Karpas-422 (cell line): ENCODE results near the gene OR5C1. TPM values are rescaled to one million over a fixed set of nuclear protein-coding genes. Genes with fewer than 3 reads are reported as not detected.
A peak's percentile ranks its signal among the peaks of the same experiment; 100 is the strongest.
"Not testable (repeated sequence)": the region's sequence is repeated elsewhere in the genome, so short reads cannot be mapped to it uniquely, and the experiment has no call there.

Source experiments
- DNase-seq: peaks from one replicate; pipeline ENCODE4 v3.0.0-alpha.2; 2015
- H2AFZ ChIP-seq: fragments of 200-600 bp; sonication (generic); 2 replicates; pipeline ENCODE4 v1.6.1; 2014; ENCODE audit warnings: antibody characterized with exemption, low read length, mixed read lengths
- H3K27ac ChIP-seq: fragments of 200-600 bp; sonication (generic); 2 replicates; pipeline ENCODE4 v1.5.1; 2014; ENCODE audit warnings: mild to moderate bottlenecking, low read length, moderate library complexity
- H3K27me3 ChIP-seq: fragments of 200-600 bp; sonication (generic); 2 replicates; pipeline ENCODE4 v1.6.1; 2014; ENCODE audit warnings: low read length, mixed read lengths
- H3K36me3 ChIP-seq: fragments of 200-600 bp; sonication (generic); 2 replicates; pipeline ENCODE4 v1.6.1; 2014; ENCODE audit warnings: low read length, mixed read lengths; ENCODE audit not compliant: insufficient read depth
- H3K4me1 ChIP-seq: fragments of 200-600 bp; sonication (generic); 2 replicates; pipeline ENCODE4 v1.6.1; 2014; ENCODE audit warnings: mild to moderate bottlenecking, low read length, mixed read lengths
- H3K4me2 ChIP-seq: fragments of 200-600 bp; sonication (generic); 2 replicates; pipeline ENCODE4 v1.6.1; 2014; ENCODE audit warnings: low read length, low read depth, mild to moderate bottlenecking; ENCODE audit not compliant: poor library complexity, severe bottlenecking
- H3K4me3 ChIP-seq: fragments of 200-600 bp; sonication (generic); 2 replicates; pipeline ENCODE4 v1.5.1; 2014; ENCODE audit warnings: mild to moderate bottlenecking, antibody characterized with exemption, low read length, mixed read lengths
- H3K79me2 ChIP-seq: fragments of 200-600 bp; sonication (generic); 2 replicates; pipeline ENCODE4 v1.6.1; 2014; ENCODE audit warnings: mild to moderate bottlenecking, low read length, mixed read lengths
- H3K9ac ChIP-seq: fragments of 200-600 bp; sonication (generic); 2 replicates; pipeline ENCODE4 v1.6.0; 2014; ENCODE audit warnings: low read length
- H3K9me2 ChIP-seq: fragments of 200-600 bp; sonication (generic), shearing (Covaris generic); replicated peaks from 2 replicates; pipeline ENCODE4 v1.6.0; 2014; ENCODE audit warnings: mild to moderate bottlenecking, low read length, moderate library complexity; ENCODE audit not compliant: insufficient read depth
- H3K9me3 ChIP-seq: fragments of 300-700, 200-600 bp; sonication (generic); 2 replicates; pipeline ENCODE4 v1.6.1; 2014; ENCODE audit warnings: low read length, mixed read lengths
- H4K20me1 ChIP-seq: fragments of 200-600 bp; sonication (generic); 2 replicates; pipeline ENCODE4 v1.6.1; 2014; ENCODE audit warnings: mild to moderate bottlenecking, antibody characterized with exemption, low read length, low read depth; ENCODE audit not compliant: insufficient read depth
- total RNA-seq: library from RNA; depleted of rRNA; stranded (reverse); fragments of >200 nt; shearing (Covaris generic); gene quantifications from 2 replicates; pipeline ENCODE4 v1.2.3, GENCODE V29; 2014; ENCODE audit warnings: low replicate concordance

The OR5C1 gene
- total RNA-seq, 1 experiment from 2014 or later: not detected

- H4K20me1 ChIP-seq: no peaks in the 10 kb centered on the region
- no peaks in the 10 kb centered on the region for H3K36me3 ChIP-seq
- DNase-seq: no peak
- no peaks in the 10 kb centered on the region for H3K9me2 ChIP-seq
- no peak overlapping the region for H2AFZ ChIP-seq
- H3K4me2 ChIP-seq: no peak overlapping the region
- no peaks in the 10 kb centered on the region for H3K27me3 ChIP-seq
- no peak overlapping the region for H3K4me3 ChIP-seq
- no peaks in the 10 kb centered on the region for H3K79me2 ChIP-seq
- H3K4me1 ChIP-seq: no peaks in the 10 kb centered on the region
- H3K9me3 ChIP-seq: no peaks in the 10 kb centered on the region
- H3K9ac ChIP-seq: no peak overlapping the region
- H3K27ac ChIP-seq: no peak overlapping the region
Measured at GRCh38 chr9:122806661-122807060, 17.9 kb downstream of the OR5C1 start.

GRCh38 chr9:122807271-122807900 is 18.7 kb downstream of the OR5C1 start:
- H3K27ac ChIP-seq: no peak overlapping the region
- no peak overlapping the region for H3K4me3 ChIP-seq
- H2AFZ ChIP-seq: no peak overlapping the region
- H3K27me3 ChIP-seq: no peaks in the 10 kb centered on the region
- H3K36me3 ChIP-seq: no peaks in the 10 kb centered on the region
- no peaks in the 10 kb centered on the region for H3K79me2 ChIP-seq
- no peaks in the 10 kb centered on the region for H3K9me2 ChIP-seq
- no peak overlapping the region for H3K4me2 ChIP-seq
- no peak for DNase-seq
- H4K20me1 ChIP-seq: no peaks in the 10 kb centered on the region
- no peaks in the 10 kb centered on the region for H3K4me1 ChIP-seq
- H3K9ac ChIP-seq: no peak overlapping the region
- H3K9me3 ChIP-seq: no peaks in the 10 kb centered on the region

GRCh38 chr9:122808141-122808540 is 19.4 kb downstream of the OR5C1 start:
- no peak overlapping the region for H3K9ac ChIP-seq
- H3K9me3 ChIP-seq: no peaks in the 10 kb centered on the region
- no peaks in the 10 kb centered on the region for H3K9me2 ChIP-seq
- no peaks in the 10 kb centered on the region for H3K4me1 ChIP-seq
- H3K4me3 ChIP-seq: no peak overlapping the region
- no peak for DNase-seq
- no peaks in the 10 kb centered on the region for H3K79me2 ChIP-seq
- no peak overlapping the region for H2AFZ ChIP-seq
- H3K36me3 ChIP-seq: no peaks in the 10 kb centered on the region
- H3K27ac ChIP-seq: no peak overlapping the region
- no peaks in the 10 kb centered on the region for H4K20me1 ChIP-seq
- no peaks in the 10 kb centered on the region for H3K27me3 ChIP-seq
- H3K4me2 ChIP-seq: no peak overlapping the region

- H3K4me1 ChIP-seq, H3K9me3 ChIP-seq, H3K27ac ChIP-seq, H3K36me3 ChIP-seq, H3K4me3 ChIP-seq, H3K9ac ChIP-seq, H3K4me2 ChIP-seq, DNase-seq, H3K9me2 ChIP-seq, H3K79me2 ChIP-seq, H2AFZ ChIP-seq, H4K20me1 ChIP-seq, H3K27me3 ChIP-seq: not testable (repeated sequence)
Measured at GRCh38 chr9:122809261-122809660, 20.5 kb downstream of the OR5C1 start.

- H3K9me3 ChIP-seq: no peaks in the 10 kb centered on the region
- no peak overlapping the region for H2AFZ ChIP-seq
- no peaks in the 10 kb centered on the region for H4K20me1 ChIP-seq
- peaks cover 9% of the 10 kb centered on the region for H3K4me1 ChIP-seq
- peak; percentile 92 for DNase-seq
- H3K27me3 ChIP-seq: no peaks in the 10 kb centered on the region
- no peak overlapping the region for H3K27ac ChIP-seq
- H3K36me3 ChIP-seq: no peaks in the 10 kb centered on the region
- H3K9ac ChIP-seq: no peak overlapping the region
- H3K4me3 ChIP-seq: no peak overlapping the region
- no peaks in the 10 kb centered on the region for H3K79me2 ChIP-seq
- H3K4me2 ChIP-seq: no peak overlapping the region
- no peaks in the 10 kb centered on the region for H3K9me2 ChIP-seq
Measured at GRCh38 chr9:122810306-122810946, 21.7 kb downstream of the OR5C1 start.

- Histone ChIP-seq H3K9me2 (no peaks in the 10 kb centered on the region), H2AFZ (no peak overlapping the region), H3K27me3 (no peaks in the 10 kb centered on the region), H4K20me1 (no peaks in the 10 kb centered on the region), H3K4me1 (peaks cover 12% of the 10 kb centered on the region), H3K36me3 (peaks cover 8% of the 10 kb centered on the region; the same call in 1 of the 2 replicates), H3K27ac (no peak overlapping the region), H3K4me3 (no peak overlapping the region), H3K4me2 (no peak overlapping the region), H3K79me2 (no peaks in the 10 kb centered on the region), H3K9ac (no peak overlapping the region), H3K9me3 (no peaks in the 10 kb centered on the region)
- DNase-seq: no peak
Measured at GRCh38 chr9:122812736-122813135, 24.0 kb downstream of the OR5C1 start.

- H2AFZ ChIP-seq: no peak overlapping the region
- H3K4me2 ChIP-seq: no peak overlapping the region
- H3K27ac ChIP-seq: no peak overlapping the region
- DNase-seq: peak; percentile 76
- no peaks in the 10 kb centered on the region for H3K9me2 ChIP-seq
- peaks cover 14% of the 10 kb centered on the region; the same call in 1 of the 2 replicates for H3K36me3 ChIP-seq
- H3K79me2 ChIP-seq: peaks cover 8% of the 10 kb centered on the region
- H3K4me1 ChIP-seq: peaks cover 12% of the 10 kb centered on the region
- no peaks in the 10 kb centered on the region for H3K27me3 ChIP-seq
- H3K4me3 ChIP-seq: no peak overlapping the region
- no peaks in the 10 kb centered on the region for H3K9me3 ChIP-seq
- no peak overlapping the region for H3K9ac ChIP-seq
- H4K20me1 ChIP-seq: 0 out of 2 replicates have a peak, but pooled peaks cover 3% of the 10 kb centered on the region
Measured at GRCh38 chr9:122814545-122814944, 25.8 kb downstream of the OR5C1 start.

GRCh38 chr9:122815544-122815943 is 26.8 kb downstream of the OR5C1 start:
- H3K9ac ChIP-seq: no peak overlapping the region
- peaks cover 17% of the 10 kb centered on the region for H3K79me2 ChIP-seq
- H3K27me3 ChIP-seq: no peaks in the 10 kb centered on the region
- no peak overlapping the region for H3K4me2 ChIP-seq
- H3K27ac ChIP-seq: no peak overlapping the region
- DNase-seq: no peak
- H3K36me3 ChIP-seq: peaks cover 23% of the 10 kb centered on the region; the same call in 1 of the 2 replicates
- no peaks in the 10 kb centered on the region for H3K9me3 ChIP-seq
- H3K4me1 ChIP-seq: peaks cover 12% of the 10 kb centered on the region
- no peak overlapping the region for H2AFZ ChIP-seq
- H3K9me2 ChIP-seq: no peaks in the 10 kb centered on the region
- H3K4me3 ChIP-seq: no peak overlapping the region
- peaks cover 11% of the 10 kb centered on the region; the same call in 1 of the 2 replicates for H4K20me1 ChIP-seq
